GM23248 (cell line): ENCODE measurements around the gene LDLRAD4.

Experiments used
- EZH2 ChIP-seq: fragments of 200-600 bp; sonication (generic); IDR thresholded peaks from 2 replicates; pipeline ENCODE4 v1.6.1; 2018; ENCODE audit warnings: antibody characterized with exemption, mild to moderate bottlenecking; ENCODE audit not compliant: insufficient read depth, poor library complexity, severe bottlenecking
- EZH2phosphoT487 ChIP-seq: fragments of 200-600 bp; sonication (generic); IDR thresholded peaks from 2 replicates; pipeline ENCODE4 v1.6.1; 2018; ENCODE audit warnings: antibody characterized with exemption, moderate library complexity, mild to moderate bottlenecking, low read depth; ENCODE audit not compliant: insufficient read depth

GRCh38 chr18:13242797-13243196 lies 24.2 kb downstream of the LDLRAD4 start:
- TF ChIP-seq EZH2 (no peak), EZH2phosphoT487 (no peak)
